Stimulated activated CD4-positive, alpha-beta T cell treated with anti-CD3 and anti-CD28 coated beads, Interleukin-4, amount 100 ng/mL, for 1 hour (primary cell): ENCODE measurements around the gene MAT2B.

ENCODE experiments used
- DNase-seq: peaks from one replicate; pipeline ENCODE4 v3.0.0-alpha.2; 2020

The MAT2B gene

GRCh38 chr5:163505368-163506094 lies at the start of gene MAT2B:
Gene MAT2B, plus strand, starts transcription at chr5:163505619. Its CDS starts 68 bp downstream, at chr5:163505687.
- peak; percentile 95 for DNase-seq

DNA sequence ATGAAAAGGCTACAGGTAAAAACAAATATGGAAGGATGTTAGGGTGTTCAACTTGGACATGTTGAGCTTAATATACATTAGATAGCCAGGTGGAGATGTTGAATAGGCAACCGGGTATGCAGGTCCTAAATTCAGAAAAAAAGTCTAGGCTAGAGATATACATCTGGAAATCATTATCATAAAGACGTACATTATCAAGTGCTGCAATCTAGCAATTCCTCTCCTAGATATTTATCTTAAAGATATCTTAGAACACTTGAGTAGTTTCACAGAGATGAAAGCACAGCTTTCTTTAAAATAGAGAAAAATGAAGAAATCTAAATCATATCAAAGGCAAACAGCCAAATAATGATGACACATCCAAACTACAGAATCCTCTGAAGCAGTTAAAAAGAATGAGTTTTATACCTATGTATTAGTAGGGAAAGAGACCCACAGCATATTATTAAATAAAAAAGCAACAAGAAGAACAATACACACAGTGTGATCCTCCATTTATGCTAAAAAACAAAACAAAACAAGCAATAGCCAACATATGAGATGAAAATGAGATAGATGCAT lies 49.3 kb upstream of the MAT2B start:
- no peak for DNase-seq

GRCh38 chr5:163456840-163457239 lies 48.6 kb upstream of the MAT2B start:
- no peak for DNase-seq

DNA sequence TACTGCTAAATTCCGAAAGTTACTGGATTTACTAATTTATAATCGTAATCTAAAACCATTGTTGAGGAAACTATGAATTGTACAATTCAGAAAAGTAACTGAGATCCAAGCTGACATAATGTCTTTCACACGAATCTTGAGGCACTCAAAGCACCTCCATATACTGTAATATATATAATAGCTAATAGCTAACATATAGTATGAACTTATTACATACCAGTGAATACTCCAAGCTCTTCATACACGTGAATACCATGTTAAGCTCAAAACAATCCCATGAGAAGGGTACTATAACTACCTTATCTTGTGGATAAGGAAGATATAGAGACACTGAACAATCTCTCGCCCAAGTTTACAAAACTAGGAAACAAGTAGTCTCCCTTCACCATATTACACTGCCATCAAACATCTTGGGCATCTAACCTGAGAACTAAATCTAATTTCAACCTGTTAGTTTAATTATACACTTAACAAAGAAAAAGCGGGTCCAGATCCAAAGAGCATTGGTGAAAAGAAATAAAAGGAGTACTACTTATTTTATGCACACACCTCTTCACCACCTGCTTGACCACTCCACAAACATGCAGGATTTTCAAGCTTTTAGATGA lies 46.5 kb upstream of the MAT2B start:
- no peak for DNase-seq

- DNase-seq, result no peak
Observed at GRCh38 chr5:163459462-163459818, 46.0 kb upstream of the MAT2B start.

- peak; percentile 95 for DNase-seq
Observed at GRCh38 chr5:163459819-163460561, 45.4 kb upstream of the MAT2B start, which contains the start of gene NUDCD2. Gene NUDCD2, minus strand, starts transcription at chr5:163460102. Its CDS starts 52 bp downstream, at chr5:163460050.

DNA sequence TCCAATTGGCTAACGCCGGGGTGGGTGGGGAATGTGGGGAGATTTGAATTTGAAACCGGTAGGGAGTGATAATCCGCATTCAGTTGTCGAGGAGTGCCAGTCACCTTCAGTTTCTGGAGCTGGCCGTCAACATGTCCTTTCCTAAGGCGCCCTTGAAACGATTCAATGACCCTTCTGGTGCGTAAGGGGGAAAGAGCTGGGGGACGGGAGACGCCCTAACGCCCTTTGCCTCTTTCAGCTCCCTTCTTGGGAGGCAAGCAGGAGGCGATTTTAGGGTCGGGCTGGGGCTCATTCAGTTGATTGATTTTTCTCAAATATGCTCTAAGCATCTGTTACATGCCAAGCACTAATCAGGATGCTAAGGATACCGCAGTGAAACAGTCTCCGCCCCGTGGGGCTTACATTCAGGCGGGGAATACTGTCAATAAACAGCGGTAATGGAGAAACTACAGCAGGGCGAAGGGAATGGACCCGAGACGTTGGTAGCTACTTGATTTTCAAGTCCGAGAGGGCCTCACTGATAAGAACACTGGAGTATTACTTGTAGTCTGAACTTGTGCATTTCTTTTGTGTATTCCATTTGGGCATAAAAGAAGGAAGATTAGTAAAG lies 44.8 kb upstream of the MAT2B start, which contains the start of gene HMMR:
TSS of gene HMMR (plus strand) at position 71 of the 610 bp plus-strand sequence. CDS start at position 132, 61 bp downstream.
- no peak for DNase-seq

DNA sequence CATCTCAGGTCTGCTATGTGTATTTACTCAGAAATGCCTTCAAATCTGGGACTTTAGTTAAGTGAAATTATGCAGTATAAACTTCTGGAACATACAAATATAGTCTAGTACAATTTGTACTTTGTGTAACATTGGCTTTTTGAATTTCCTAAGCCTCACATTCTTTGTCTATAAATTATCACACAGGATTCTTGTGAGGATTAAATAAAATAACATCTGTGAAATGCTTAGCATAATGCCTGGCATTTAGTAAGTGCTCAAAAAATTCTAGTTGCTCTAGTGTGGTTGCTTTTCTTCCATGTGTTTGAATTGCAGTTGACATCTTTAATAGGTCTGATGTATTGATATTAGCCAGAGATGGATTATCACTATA lies 42.4 kb upstream of the MAT2B start:
- no peak for DNase-seq

DNA sequence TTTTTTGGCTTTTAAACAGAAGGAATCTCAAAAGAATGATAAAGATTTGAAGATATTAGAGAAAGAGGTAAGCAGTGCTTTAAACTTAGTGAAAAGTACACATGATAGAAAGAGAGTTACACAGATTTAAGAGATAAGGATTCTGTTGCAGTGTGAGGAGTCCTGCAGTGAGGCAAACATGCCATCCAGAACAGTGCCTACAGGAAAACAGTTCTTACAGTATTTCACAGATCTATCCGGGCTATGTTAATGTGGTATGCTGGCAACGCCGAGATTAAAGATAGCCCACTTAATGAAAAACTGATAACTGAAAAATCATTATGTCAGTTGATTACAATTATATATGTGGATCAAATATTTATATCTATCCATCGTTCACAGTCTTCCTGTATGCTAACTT lies 37.7 kb upstream of the MAT2B start:
- DNase-seq, result no peak

DNA sequence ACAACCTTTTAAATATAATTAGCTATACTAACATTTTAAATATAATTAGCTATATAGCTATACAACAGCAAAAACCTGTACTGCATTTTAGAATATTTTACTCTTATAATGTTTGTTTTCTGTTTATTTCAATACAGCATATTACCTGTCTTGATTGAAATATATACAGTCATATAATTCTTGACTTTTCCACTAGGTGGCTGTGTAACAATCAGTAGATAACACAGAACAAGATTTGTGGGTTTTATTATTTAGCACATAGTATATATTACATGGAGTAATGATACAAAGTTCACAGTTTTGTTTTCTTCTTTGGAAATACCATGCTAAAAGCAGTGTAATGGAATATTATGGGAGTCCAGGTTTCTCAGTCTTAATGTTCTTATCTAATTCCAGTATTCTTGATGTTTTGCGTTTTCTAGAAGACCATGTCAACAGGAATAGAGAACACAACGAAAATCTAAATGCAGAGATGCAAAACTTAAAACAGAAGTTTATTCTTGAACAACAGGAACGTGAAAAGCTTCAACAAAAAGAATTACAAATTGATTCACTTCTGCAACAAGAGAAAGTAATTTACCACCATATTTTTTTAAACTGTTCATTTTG lies 31.7 kb upstream of the MAT2B start:
- DNase-seq, result no peak

DNA sequence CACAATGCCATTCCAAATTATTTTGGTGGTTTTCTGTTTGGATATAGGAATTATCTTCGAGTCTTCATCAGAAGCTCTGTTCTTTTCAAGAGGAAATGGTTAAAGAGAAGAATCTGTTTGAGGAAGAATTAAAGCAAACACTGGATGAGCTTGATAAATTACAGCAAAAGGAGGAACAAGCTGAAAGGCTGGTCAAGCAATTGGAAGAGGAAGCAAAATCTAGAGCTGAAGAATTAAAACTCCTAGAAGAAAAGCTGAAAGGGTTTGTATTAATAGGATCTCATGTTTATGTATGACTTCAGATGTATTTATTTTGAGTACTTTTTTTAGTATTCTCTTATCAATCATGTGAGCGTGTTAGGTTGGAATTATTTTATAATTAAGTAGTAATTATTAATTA lies 30.0 kb upstream of the MAT2B start:
- DNase-seq, result no peak

DNA sequence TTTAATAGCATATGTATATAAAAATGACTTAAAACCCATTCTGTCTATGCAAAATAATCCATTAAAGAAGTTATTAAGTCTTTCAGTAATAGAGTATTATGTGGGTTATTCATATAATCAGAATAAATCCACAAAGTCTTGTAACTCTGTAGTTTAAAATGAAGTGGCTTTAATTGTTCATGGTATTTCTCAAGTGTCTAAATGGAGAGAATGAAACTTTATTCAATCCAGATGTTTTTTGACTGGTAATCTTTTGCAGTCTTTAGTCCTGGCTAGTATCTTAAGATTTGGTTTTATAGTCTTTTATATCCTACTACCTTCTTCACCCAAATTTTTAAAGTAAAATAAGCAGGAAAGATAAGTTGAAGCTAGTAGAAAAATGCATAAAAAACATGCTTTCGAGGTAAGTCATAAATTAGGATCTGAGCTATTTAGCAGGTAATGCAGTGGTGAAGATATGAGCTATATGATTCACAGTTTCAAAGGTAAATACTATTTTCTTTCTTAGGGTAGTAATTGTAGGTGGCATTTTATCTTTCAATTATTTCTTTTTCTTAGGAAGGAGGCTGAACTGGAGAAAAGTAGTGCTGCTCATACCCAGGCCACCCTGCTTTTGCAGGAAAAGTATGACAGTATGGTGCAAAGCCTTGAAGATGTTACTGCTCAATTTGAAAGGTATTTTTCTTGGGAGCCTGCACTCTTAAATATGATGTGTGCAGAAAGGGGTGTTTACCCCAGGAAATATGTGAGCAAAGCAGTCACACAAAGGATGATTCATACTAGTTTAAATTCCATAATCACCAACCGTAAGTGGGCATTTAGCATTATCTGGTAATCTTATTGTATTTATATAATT lies 27.1 kb upstream of the MAT2B start:
- no peak for DNase-seq

DNA sequence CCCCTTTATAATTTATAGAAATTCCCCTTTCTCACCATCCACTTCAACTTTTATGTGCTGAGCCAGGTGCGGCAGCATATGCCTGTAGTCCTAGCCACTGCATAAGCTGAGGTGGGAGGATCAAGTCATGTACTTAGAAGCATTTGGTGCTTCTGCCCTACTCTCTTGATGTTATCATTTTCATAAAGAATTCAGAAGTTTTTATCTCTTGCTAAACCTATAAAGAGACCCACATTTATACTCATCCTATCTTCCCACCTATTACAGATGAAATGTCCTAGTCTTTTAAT lies 26.5 kb upstream of the MAT2B start:
- DNase-seq, result no peak

DNA sequence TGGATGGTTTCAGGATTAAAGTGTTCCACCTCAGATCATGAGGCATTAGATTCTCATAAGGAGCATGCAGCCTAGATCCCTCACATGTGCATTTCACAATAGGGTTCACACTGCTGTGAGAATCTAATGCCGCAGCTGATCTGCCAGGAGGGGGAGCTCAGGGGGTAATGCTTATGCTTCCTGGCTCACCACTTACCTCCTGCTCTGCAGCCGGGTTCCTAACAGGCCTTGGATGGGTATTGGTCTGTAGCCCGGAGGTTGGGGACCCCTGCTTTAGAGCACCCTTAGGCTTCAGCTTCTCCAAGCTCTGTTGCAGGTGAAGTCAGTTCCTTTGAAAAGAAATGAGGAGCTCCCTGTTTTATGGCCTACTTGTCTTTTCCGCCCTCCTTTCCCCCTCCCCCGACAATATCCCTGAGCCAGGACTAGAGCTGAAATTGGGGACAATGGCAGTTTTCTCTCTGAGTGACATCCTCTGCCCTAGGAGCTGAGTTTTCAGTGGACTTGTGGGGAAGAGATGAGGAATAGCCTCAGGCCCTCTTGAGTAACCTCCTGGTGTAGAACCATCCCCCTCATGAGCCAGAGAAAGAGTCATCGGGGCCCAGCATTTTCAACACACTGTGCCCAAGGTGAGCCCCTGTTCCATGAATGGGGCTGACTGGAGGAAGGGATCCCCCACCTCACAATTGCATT lies 16.2 kb upstream of the MAT2B start:
- DNase-seq, result peak; percentile 23

GRCh38 chr5:163489745-163490075 lies 15.7 kb upstream of the MAT2B start:
- no peak for DNase-seq

- DNase-seq, result no peak
Observed at GRCh38 chr5:163496286-163496685, 9.1 kb upstream of the MAT2B start.

DNA sequence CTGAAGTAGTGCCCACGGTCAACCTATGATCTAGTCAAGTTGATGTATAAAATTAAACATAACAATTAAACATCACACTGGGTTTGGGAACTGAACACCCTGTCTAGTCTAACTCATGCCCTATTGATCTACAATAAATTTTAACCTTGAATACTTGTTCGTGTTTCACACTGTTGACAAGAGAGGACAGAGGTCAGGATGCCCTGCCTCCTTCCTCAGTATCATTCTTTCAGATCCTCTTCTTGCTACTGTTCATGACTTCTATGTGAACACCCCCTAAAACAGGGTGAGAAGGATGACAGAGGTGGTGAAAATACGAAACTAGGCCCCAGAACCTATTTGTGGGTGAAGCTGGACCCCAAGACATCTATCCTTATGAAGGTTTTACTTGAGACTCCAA lies 8.1 kb upstream of the MAT2B start:
- no peak for DNase-seq

DNA sequence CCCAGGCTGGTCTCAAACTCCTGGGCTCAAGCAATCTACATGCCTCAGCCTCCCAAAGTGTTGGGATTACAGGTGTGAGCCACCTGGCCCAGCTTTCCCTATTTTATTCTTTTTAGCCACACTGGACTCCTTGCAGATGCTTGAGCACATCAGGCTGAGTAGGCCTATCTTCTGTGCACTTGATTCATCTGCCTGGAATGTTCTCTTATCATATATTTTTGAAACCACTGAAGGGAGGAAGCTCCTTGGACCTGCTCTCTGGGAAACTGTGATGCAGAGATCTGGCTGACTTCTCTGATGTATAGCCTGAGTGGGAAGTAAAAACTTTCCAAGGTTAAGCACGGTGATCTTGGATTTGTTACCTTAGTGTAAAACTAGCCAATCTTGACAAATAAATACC lies 6.5 kb upstream of the MAT2B start:
- no peak for DNase-seq

DNA sequence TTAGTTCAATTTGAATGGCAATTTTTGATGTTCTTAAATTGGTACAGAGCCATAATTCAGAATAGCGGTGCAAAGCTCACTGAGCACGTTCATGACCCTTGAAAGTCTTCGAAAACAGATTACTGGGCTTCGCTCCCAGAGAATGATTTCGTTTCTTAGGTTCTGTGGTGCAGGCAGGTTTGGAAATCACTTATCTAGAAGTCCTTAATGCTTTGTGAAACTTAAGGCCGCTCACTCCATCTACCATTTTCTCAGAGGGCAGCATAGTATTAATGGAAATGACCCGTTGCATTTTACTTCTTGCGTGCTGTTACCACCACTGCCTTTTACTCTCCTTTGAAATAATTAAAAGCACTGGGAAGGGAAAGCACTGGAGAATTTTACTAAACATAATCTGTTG lies 2.9 kb upstream of the MAT2B start:
- no peak for DNase-seq

- peak; percentile 25 for DNase-seq
Observed at GRCh38 chr5:163503106-163504078, 2.0 kb upstream of the MAT2B start.
